Heart left ventricle (tissue), 16 donors: ENCODE results near the gene FASTKD1. TPM values are rescaled to one million over a fixed set of nuclear protein-coding genes. Genes with fewer than 3 reads are reported as not detected.
"Not testable (repeated sequence)": the region's sequence is repeated elsewhere in the genome, so short reads cannot be mapped to it uniquely, and the experiment has no call there.

Experiments
- ATAC-seq, 4 donors: fragments of 200-7000 bp; cut with Tn5 transposase; one replicate each; pipeline ENCODE4 v1.9.1; 2020 to 2022; ENCODE audit warnings: moderate library complexity in 4 of 4, mild to moderate bottlenecking in 3 of 4, moderate number of reproducible peaks in 1 of 4
- DNase-seq, 5 donors: peaks; one replicate each; pipeline ENCODE4 v3.0.0-alpha.2; 2020
- H3K27ac ChIP-seq, 12 donors: fragments of 200-600 bp; sonication (generic) in 4 of 12; one replicate each; pipeline versions ENCODE4 v1.5.0 to v1.8.0; 2016 to 2022; ENCODE audit warnings: mild to moderate bottlenecking in 2 of 12
- H3K27me3 ChIP-seq, 9 donors: fragments of 200-600 bp; sonication (generic) in 2 of 9; one replicate each; pipeline versions ENCODE4 v1.5.1 to v1.8.0; 2016 to 2022; ENCODE audit warnings: mild to moderate bottlenecking in 3 of 9
- H3K36me3 ChIP-seq, 9 donors: fragments of 200-600 bp; sonication (generic) in 2 of 9; one replicate each; pipeline versions ENCODE4 v1.5.0 to v1.8.0; 2018 to 2022; ENCODE audit warnings: mild to moderate bottlenecking in 2 of 9
- H3K4me1 ChIP-seq, 12 donors: fragments of 200-600 bp; sonication (generic) in 4 of 12; one replicate each; pipeline versions ENCODE4 v1.5.0 to v1.8.0; 2016 to 2022; ENCODE audit warnings: mild to moderate bottlenecking in 3 of 12
- H3K4me3 ChIP-seq, 12 donors: fragments of 200-600 bp; sonication (generic) in 4 of 12; one replicate each; pipeline versions ENCODE4 v1.5.0 to v1.8.0; 2017 to 2022; ENCODE audit warnings: mild to moderate bottlenecking in 9 of 12, moderate library complexity in 4 of 12
- H3K9me3 ChIP-seq, 12 donors: fragments of 200-600 bp; sonication (generic) in 4 of 12; one replicate each; pipeline versions ENCODE4 v1.5.0 to v1.8.0; 2016 to 2022; ENCODE audit warnings: mild to moderate bottlenecking in 1 of 12
- POLR2A ChIP-seq, 2 donors: fragments of 450-650 bp; IDR thresholded peaks; one replicate each; pipeline ENCODE4 v1.6.1; 2017; ENCODE audit warnings: antibody characterized with exemption in 2 of 2, mild to moderate bottlenecking in 2 of 2, moderate library complexity in 2 of 2
- WGBS, 4 donors: extraction: QIAGEN DNeasy Blood & Tissue Kit in 2 of 4; methylation state at CpG; one replicate each; pipeline versions ENCODE4 v1.1.5 to v1.1.7; 2013 to 2018; 5-methylcytosine and 5-hydroxymethylcytosine counted together
- intact Hi-C, 10 donors: fragments of 100-400 bp; cut with DNase I; formaldehyde crosslinking; loops; one replicate each; pipeline versions ENCODE4 v1.11.1 to v1.14.2; 2022
- polyA plus RNA-seq, 2 donors: library from polyadenylated mRNA; stranded (reverse); fragments of 200-250 nt; gene quantifications; one replicate each; pipeline ENCODE4 v1.2.3, GENCODE V29; 2013
- total RNA-seq, 9 donors: library from RNA; depleted of rRNA in 2 of 9; stranded (reverse); fragments of >200 nt in 2 of 9; fragmentation: NEBNext Ultra II Directional in 3 of 9; extraction: Animal tissue kit (Norgen Biotek cat#: 25700) in 3 of 9; gene quantifications; one replicate each; pipeline versions ENCODE4 v1.1.0 to v1.2.4, GENCODE V29; 2016 to 2023
- TF ChIP-seq, protein P1 (sequence below), 12 donors: fragments of 200-600 bp; sonication (generic) in 4 of 12; IDR thresholded peaks; one replicate each; pipeline versions ENCODE4 v1.5.0 to v1.8.0; 2018 to 2022; ENCODE audit warnings: antibody characterized with exemption in 12 of 12, mild to moderate bottlenecking in 5 of 12
- donor health status: ischemic (EF 13 %, LVEDD 7.1; RV severe dilation, severe dysfunction).
- donor health status: healthy with polysubstance abuse.
- donor health status: DM: no; HTN: yes; CAD: no.
- donor health status: DM: no; HTN: no; CAD: no.
- donor health status: ischemic (EF 25% LVEDD 6.9; RV normal size, moderate dysfunction).
- donor health status: ischemic (EF 25% LVEDD 5.7; RV mildly dilated, moderate dysfunction).
- donor health status: healthy.
- donor health status: DM: yes; HTN: yes; CAD: no.
- donor health status: ischemic (EF 35%, LVEDD 5.7; RV mildly dilated, moderate dysfunction).
- donor health status: nonischemic (EF 11% LVEDD 7.7; RV severe dilation, severe dysfunction).
- donor health status: DM: yes; HTN: yes; CAD: no.
- donor health status: PGD.
- donor health status: ischemic (EF 29% LVEDD 5.4; RV normal size, mild dysfunction).
- donor health status: nonischemic (EF 23%, LVEDD 6.1; RV moderate dilation, normal function).

The FASTKD1 gene
- total and polyA plus RNA-seq, 11 donors = 25.3 to 154 (median 69.4) TPM

DNA sequence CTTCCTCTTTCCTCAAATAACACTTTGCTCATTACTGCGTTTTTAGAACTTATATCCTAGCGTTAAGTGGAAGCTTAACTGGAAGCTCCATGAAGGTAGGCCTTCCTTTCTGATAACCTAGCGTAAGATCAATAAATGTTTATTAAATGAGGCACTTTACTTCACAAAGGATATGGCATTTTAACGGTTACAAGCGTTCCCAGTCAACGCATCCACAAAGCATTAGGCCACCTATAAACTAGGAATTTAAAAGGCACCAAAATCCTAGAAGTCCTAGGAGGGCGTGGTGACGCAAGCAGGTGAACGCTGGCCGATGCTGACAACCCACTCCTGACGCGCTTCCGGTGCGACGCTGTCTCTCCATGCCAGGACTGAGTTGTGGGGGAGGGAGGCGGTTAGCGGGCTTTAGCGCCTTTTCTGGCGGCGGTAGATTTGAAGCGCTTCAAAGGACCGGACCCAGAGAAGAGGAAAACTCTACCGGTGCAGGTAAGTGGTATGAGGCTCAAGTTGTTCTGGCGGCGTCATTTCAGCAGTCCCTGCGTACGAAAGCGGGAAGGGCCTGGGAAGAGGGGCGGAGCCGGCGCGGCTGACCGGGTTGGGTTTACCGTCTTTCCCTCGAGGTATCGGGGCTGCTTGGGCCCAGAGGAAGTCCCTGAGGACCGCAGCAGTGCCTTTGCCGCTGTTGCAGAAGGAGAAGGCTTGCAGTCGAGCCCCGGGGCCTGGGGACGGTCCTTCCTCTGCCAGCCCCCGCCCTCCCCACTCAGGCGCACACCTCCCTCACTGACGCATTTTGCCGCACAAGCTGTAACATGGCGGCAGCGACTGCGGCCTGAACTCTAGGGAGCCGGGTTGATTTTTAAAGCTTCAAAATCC is 10.6 kb upstream of the FASTKD1 start, which contains the start of gene PPIG:
TSS of gene PPIG (plus strand) at position 347 of the 873 bp plus-strand sequence. CDS start 19,691 bp downstream, outside the sequence.
- Histone ChIP-seq H3K36me3 (no peaks in the 10 kb centered on the region), H3K27ac (peak within 1 kb of the TSS; percentile 94 to 99 (median 97)), H3K4me1 (peaks cover 9 to 32% (median 24%) of the 10 kb centered on the region in 12 donors), H3K27me3 (no peaks in the 10 kb centered on the region), H3K9me3 (peaks cover 0 to 4% (median 0%) of the 10 kb centered on the region in 12 donors), H3K4me3 (peak within 1 kb of the TSS; percentile 72 to 98 (median 83))
- 4 to 6% (median 5%) methylated on average over 31 to 49 of the region's 49 CpGs for WGBS, 4 donors
- DNase-seq (peak; percentile 90 to 94 (median 91)), ATAC-seq (peak; percentile 96 to 98 (median 98))
- TF ChIP-seq, protein P1, sequence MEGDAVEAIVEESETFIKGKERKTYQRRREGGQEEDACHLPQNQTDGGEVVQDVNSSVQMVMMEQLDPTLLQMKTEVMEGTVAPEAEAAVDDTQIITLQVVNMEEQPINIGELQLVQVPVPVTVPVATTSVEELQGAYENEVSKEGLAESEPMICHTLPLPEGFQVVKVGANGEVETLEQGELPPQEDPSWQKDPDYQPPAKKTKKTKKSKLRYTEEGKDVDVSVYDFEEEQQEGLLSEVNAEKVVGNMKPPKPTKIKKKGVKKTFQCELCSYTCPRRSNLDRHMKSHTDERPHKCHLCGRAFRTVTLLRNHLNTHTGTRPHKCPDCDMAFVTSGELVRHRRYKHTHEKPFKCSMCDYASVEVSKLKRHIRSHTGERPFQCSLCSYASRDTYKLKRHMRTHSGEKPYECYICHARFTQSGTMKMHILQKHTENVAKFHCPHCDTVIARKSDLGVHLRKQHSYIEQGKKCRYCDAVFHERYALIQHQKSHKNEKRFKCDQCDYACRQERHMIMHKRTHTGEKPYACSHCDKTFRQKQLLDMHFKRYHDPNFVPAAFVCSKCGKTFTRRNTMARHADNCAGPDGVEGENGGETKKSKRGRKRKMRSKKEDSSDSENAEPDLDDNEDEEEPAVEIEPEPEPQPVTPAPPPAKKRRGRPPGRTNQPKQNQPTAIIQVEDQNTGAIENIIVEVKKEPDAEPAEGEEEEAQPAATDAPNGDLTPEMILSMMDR (IDR thresholded peaks at IDR 0.05) = no peak
- no peak for TF ChIP-seq POLR2A (IDR thresholded peaks at IDR 0.05)
- intact Hi-C loops = loop anchor here in 4 of 10 donors (1.0 to 10.0 kb wide), 3 partner anchors 11 to 211 kb away; partner anchors contain the start of genes CFAP210 (in 2 of the 4), PHOSPHO2 (in 2 of the 4), FASTKD1 (in 1 of the 4) and SSB (in 1 of the 4)

DNA sequence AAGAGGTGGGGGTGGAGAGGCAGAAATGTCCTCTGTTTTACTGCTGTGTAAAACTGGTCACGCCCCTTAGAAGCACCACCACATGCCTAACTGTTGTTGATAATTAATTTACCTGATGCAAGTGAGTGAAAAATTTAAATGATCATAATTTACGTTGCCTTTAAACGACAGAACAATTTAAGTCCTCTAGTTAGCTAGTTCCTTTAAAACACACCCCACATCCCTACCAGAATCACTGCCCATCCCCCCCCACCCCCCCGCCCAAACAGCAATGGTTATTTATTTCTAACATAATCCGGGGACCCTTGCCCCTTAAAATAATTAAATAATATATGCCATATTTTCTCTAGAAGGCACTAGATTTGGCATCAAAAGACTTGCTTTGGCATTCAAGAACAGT is 9.9 kb upstream of the FASTKD1 start:
- Histone ChIP-seq H3K9me3 (peaks cover 0 to 4% (median 0%) of the 10 kb centered on the region in 12 donors), H3K36me3 (no peaks in the 10 kb centered on the region), H3K4me3 (peak overlapping the region in 5 of 12 donors; percentile 72 to 90 (median 81)), H3K4me1 (peaks cover 9 to 32% (median 22%) of the 10 kb centered on the region in 12 donors), H3K27ac (peak overlapping the region in 9 of 12 donors; percentile 94 to 99 (median 97)), H3K27me3 (no peaks in the 10 kb centered on the region)
- no peak for TF ChIP-seq POLR2A (IDR thresholded peaks at IDR 0.05)
- TF ChIP-seq, protein P1 (IDR thresholded peaks at IDR 0.05) = no peak
- WGBS, 4 donors = 92 to 96% (median 95%) methylated on average over 5 of the region's 5 CpGs
- ATAC-seq (no peak), DNase-seq (no peak)
- intact Hi-C loops = loop anchor here in 3 of 10 donors (10.0 kb wide), 2 partner anchors 111 to 211 kb away; partner anchors contain the start of genes CFAP210 (in 2 of the 3), PHOSPHO2 (in 2 of the 3) and SSB (in 1 of the 3)

DNA sequence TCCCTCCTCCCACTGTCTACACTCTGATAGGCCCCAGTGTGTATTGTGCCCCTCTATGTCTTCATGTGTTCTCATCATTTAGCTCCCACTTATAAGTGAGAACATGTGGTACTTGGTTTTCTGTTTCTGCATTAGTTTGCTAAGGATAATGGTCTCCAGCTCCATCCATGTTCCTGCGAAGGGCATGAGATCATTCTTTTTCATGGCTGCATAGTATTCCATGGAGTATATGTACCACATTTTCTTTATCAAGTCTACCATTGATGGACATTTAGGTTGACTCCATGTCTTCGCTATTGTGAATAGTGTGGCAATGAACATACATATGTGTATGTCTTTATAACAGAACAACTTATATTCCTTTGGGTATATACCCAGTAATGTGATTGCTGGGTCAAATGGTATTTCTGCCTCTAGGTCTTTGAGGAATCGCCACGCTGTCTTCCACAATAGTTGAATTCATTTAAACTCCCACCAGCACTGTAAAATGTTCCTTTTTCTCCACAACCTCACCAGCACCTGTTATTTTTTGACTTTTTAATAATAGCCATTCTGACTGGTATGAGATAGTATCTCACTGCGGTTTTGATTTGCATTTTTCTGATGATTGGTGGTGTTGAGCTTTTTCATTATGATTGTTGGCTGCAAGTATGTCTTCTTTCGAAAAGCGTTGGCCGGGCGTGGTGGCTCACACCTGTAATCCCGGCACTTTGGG is 9.0 kb upstream of the FASTKD1 start:
- H3K9me3 ChIP-seq, DNase-seq, ATAC-seq, H3K27me3 ChIP-seq, H3K4me3 ChIP-seq, H3K36me3 ChIP-seq, H3K27ac ChIP-seq: not testable (repeated sequence)
- 96 to 97% (median 97%) methylated on average over 10 of the region's 10 CpGs for WGBS, 4 donors
- intact Hi-C loops = loop anchor here in 3 of 10 donors (10.0 kb wide), 2 partner anchors 112 to 212 kb away; partner anchors contain the start of genes CFAP210 (in 2 of the 3), PHOSPHO2 (in 2 of the 3) and SSB (in 1 of the 3)
- H3K4me1 ChIP-seq = peaks cover 9 to 28% (median 22%) of the 10 kb centered on the region in 12 donors

DNA sequence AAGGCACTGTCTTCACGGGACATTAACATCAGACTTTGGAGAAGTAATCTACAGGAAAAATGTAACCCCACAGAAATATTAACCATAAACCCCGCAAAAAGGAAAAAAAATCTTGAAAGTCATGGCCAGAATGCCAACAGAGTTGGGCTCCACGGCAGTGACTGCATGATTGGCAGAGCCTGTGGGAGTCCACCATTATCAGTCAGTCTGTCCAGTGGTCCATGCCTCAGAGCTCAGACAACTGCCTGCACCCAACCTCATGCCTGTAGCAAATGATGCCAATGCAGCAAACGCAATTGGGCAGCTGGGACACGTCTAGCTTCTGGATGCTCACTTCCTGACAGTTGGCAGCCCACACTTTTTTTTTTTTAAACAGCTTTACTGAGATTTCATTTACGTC is 5.4 kb upstream of the FASTKD1 start:
- Histone ChIP-seq H3K36me3 (no peaks in the 10 kb centered on the region), H3K4me3 (no peak overlapping the region), H3K9me3 (peaks cover 0 to 4% (median 0%) of the 10 kb centered on the region in 12 donors), H3K4me1 (peaks cover 0 to 4% (median 0%) of the 10 kb centered on the region in 12 donors), H3K27ac (no peak overlapping the region), H3K27me3 (no peaks in the 10 kb centered on the region)
- TF ChIP-seq, protein P1 (IDR thresholded peaks at IDR 0.05) = no peak
- intact Hi-C loops = no loop called here
- WGBS, 4 donors = 58 to 65% (median 62%) methylated on average over 6 of the region's 6 CpGs
- ATAC-seq = no peak
- no peak for DNase-seq

DNA sequence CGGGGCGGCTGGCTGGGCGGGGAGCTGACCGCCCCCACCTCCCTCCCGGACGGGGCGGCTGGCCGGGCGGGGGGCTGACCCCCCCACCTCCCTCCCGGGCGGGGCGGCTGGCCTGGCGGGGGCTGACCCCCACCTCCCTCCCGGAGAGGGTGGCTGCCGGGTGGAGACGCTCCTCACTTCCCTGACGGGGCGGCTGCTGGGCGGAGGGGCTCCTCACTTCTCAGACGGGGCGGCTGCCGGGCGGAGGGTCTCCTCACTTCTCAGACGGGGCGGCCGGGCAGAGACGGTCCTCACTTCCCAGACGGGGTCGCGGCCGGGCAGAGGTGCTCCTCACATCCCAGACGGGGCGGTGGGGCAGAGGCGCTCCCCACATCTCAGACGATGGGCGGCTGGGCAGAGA is 1.6 kb upstream of the FASTKD1 start:
- not testable (repeated sequence) for ATAC-seq

DNA sequence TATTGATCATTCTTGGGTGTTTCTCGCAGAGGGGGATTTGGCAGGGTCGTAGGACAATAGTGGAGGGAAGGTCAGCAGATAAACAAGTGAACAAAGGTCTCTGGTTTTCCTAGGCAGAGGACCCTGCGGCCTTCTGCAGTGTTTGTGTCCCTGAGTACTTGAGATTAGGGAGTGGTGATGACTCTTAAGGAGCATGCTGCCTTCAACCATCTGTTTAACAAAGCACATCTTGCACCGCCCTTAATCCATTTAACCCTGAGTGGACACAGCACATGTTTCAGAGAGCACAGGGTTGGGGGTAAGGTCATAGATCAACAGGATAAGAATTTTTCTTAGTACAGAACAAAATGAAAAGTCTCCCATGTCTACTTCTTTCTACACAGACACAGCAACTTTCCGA is 874 bp upstream of the FASTKD1 start:
- H3K9me3 ChIP-seq, DNase-seq, H3K27ac ChIP-seq, ATAC-seq, H3K36me3 ChIP-seq, H3K4me3 ChIP-seq, H3K27me3 ChIP-seq, intact Hi-C loops: not testable (repeated sequence)
- peaks cover 0 to 17% (median 6%) of the 10 kb centered on the region in 12 donors for H3K4me1 ChIP-seq
- 82 to 89% (median 85%) methylated on average over 5 of the region's 5 CpGs for WGBS, 4 donors

More for the DNA sequence above, 1.6 kb upstream of the FASTKD1 start:
- H3K9me3 ChIP-seq, DNase-seq, H3K36me3 ChIP-seq, H3K27me3 ChIP-seq, H3K27ac ChIP-seq, H3K4me3 ChIP-seq, intact Hi-C loops: not testable (repeated sequence)
- 88 to 98% (median 91%) methylated on average over 2 to 36 of the region's 36 CpGs for WGBS, 4 donors
- peaks cover 0 to 16% (median 4%) of the 10 kb centered on the region in 12 donors for H3K4me1 ChIP-seq
